Stimulated activated CD8-positive, alpha-beta memory T cell treated with anti-CD3 and anti-CD28 coated beads, Interleukin-7, amount 100 ng/mL, for 4 hours (primary cell): ENCODE data around the gene ADGRA3.

Experiments used
- DNase-seq, 2 donors: peaks; one replicate each; pipeline ENCODE4 v3.0.0-alpha.2; 2020; ENCODE audit warnings: low read depth in 2 of 2

The ADGRA3 gene

DNA sequence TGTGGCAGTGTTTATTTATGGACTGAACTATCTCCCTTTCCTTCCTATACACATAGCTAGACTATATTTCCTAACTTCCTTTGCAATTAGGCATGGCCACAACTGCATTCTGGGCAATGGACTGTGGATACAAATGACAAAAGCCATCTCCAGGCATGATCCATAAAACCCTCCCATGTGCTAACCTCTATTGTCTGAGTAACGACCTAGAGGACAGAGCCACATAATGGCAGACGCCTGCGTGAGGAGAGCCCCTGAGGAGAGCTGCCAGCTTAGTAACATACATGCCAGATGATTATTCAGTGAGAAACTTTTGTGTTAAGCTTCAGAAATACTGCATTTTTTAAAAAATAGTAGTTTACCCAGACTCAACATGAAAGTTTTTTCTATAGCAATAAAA, 142.9 kb downstream of the ADGRA3 start:
- no peak for DNase-seq

DNA sequence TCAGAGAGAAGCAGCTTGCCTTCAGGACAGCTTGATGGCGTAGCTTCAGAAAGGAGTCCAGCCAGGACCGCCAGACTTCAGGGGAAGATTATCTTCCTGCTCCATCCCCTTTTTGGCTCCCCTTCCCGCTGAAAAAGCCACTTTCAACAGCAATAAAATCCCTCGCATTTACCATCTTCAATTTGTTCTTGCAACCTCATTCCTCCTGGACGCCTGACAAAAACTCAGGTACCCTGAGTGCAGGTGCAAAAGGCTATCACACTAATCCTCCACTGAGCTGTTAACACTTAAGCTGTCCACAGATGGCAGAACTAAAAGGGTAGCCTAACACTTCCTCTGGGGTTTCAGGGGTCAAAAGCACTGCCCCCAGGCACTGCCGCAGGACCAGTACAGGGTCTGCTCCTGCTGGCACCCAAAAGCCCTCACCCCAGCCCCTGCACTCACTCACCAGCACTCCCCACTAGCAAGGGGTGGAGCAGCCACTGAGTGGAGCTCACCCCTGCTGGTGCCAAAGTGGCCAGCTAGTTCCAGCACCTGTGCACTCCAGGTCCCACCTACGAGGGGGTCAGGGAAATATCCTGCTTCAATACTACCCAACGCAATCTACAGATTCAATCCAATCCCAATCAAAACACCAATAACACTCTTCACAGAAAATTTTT, 145.8 kb downstream of the ADGRA3 start:
- no peak for DNase-seq

- no peak for DNase-seq
These were observed 152.1 kb downstream of the ADGRA3 start for GRCh38 chr4:22363787-22364186.

- DNase-seq = no peak
These were observed 152.8 kb downstream of the ADGRA3 start for GRCh38 chr4:22363036-22363435.

DNA sequence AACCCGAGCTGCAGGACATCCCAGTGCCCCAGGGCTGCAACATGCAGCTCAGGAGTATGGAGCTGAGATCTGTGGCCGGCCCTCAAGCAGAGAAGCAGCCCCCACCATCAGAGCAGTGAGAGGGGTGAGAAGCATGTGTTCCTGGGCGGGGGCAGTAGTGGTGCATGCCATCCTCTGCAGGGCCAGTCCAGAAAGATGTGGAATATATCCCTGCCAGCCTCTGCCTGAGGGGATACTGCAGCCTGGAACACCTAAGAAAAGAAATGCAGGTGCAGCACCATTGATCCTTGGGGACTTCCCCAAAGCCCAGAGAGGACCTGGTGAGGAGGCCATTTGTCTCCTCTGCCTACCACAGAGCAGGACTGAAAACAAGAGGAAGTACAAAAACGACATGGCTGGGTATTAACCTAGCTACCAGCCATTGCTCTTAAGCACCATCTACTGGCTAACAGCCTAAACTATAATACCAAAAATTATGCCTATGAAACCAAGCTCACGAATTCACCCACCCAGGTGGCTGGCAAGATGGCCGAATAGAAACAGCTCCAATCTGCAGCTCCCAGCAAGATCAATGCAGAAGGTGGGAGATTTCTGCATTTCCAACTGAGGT, 158.8 kb downstream of the ADGRA3 start:
- DNase-seq = no peak

DNA sequence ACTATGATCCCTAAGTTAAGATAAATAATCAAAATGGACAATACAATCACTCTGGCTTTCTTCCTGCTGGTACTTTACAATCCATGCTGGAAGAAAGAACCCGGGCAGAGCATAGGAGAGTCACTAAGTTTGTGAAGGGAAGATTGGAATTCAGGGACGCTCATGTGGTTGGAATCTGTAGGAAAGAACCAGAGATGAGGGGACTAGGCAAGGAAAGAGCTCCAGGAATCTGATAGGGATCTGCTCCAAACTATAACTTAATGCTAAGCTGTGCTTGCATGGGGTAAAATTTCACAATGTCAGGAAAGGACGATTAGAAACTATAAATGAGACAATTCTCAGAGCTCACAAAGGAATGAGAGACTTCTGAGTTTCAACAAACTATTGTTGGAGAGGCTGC, 167.5 kb downstream of the ADGRA3 start:
- no peak for DNase-seq

DNA sequence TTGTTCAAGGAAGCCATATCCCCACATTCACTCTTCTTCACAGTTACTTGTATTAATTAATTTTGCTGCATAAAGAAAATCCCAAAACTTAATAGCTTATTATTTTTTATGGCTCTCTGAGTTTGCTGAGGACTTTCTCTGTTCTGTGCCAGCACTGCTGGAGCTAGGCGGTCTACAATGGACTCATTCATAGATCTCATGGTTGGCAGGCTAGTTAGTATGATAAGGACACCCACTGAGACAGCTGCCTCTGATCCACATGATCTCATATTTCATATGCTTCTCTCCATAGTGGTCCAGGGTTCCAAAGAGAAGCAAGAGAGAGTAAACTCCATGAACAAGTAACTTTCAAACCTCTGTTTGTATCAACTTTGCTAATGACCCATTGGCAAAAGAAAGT, 170.2 kb downstream of the ADGRA3 start:
- DNase-seq = no peak

GRCh38 chr4:22345055-22345454, 170.8 kb downstream of the ADGRA3 start:
- DNase-seq = no peak

DNA sequence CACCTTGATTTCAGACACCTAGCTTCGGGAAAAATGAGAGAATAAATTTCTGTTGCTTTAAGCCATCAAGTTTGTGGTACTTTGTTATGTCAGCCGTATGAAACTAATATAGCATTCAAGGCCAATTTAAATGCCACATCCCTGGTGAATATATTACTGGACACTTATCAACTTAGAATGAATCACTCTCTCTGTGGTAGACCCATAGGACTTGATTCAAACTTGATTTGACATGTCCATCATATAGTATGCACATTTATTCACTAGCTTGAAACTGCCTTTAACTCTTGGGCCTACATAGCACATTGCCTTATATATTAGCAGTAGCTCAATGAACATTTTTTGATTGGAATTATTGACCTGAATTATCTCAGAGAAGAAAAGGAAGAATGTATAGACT, 172.3 kb downstream of the ADGRA3 start:
- DNase-seq = no peak

DNA sequence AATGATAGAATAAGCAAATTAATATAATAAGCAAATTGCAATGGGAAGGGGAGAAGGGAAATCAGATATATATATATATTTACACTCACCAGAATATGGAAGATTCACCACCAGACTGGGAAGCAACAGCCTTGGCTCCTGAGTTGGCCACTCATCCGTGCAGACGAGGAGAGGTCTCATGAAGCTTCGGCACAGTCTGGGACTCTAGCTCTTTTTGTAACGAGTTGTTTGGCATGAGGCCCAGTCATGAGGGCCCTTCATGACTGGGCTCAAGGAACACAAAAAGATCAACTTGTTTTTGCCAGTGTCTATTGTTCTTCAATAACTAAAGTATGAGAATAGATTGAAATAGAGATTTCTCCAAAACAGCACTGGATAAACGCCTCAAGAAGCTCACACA, 176.4 kb downstream of the ADGRA3 start:
- DNase-seq = no peak

DNA sequence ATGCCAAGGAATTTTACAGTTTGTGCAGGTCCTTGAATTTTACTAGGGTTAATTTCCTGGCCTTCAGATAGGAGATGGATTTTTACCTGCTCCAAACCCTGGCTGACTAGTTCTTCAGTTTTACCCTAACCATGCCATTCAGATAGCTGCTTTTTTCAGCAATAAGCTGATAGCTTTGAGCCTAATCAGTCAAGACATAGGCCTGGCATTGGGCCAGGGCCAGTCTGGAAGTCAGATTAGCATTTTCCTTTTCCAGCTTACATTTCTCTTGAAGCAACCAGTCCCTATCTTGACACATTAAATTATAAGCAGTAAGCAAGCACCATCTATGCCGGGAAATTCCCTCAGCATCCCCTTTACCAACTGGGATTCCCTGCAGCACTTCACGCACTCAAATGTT, 177.1 kb downstream of the ADGRA3 start:
- DNase-seq = no peak
